Stimulated activated naive CD8-positive, alpha-beta T cell treated with anti-CD3 and anti-CD28 coated beads, Interleukin-15, Interleukin-2, amounts not matched to agents 100 U/mL and 50 U/mL, for 24 hours (primary cell): Measurements from ENCODE around the gene TIAM1.

Experiments used
- ATAC-seq: fragments of 150-1000 bp; cut with Tn5 transposase; one replicate; pipeline ENCODE4 v1.10.0; 2021
- DNase-seq: peaks from one replicate; pipeline ENCODE4 v3.0.0; 2021

TIAM1 gene

GRCh38 chr21:31251686-31252085, 92.4 kb downstream of the TIAM1 start:
- no peak for DNase-seq
- ATAC-seq = no peak

- ATAC-seq (no peak), DNase-seq (no peak)
Measured at GRCh38 chr21:31248598-31248997, 95.5 kb downstream of the TIAM1 start.

GRCh38 chr21:31243611-31244010, 100.5 kb downstream of the TIAM1 start:
- DNase-seq (no peak), ATAC-seq (no peak)

GRCh38 chr21:31236528-31236927, 107.5 kb downstream of the TIAM1 start:
- peak; percentile 84 for ATAC-seq
- DNase-seq = peak; percentile 25

GRCh38 chr21:31235671-31236450, 108.2 kb downstream of the TIAM1 start:
- DNase-seq (peak; percentile 21), ATAC-seq (peak; percentile 80)

- DNase-seq (no peak), ATAC-seq (no peak)
Measured at GRCh38 chr21:31234936-31235335, 109.1 kb downstream of the TIAM1 start.

- ATAC-seq (no peak), DNase-seq (no peak)
Measured at GRCh38 chr21:31233711-31234110, 110.3 kb downstream of the TIAM1 start.

- no peak for ATAC-seq
- no peak for DNase-seq
Measured at GRCh38 chr21:31232344-31232743, 111.7 kb downstream of the TIAM1 start.

GRCh38 chr21:31230937-31231336, 113.1 kb downstream of the TIAM1 start:
- DNase-seq (no peak), ATAC-seq (no peak)

- ATAC-seq (peak; percentile 91), DNase-seq (peak; percentile 13)
Measured at GRCh38 chr21:31228723-31229122, 115.3 kb downstream of the TIAM1 start.

GRCh38 chr21:31225713-31226112, 118.3 kb downstream of the TIAM1 start:
- ATAC-seq = no peak
- DNase-seq = no peak

- DNase-seq = no peak
- no peak for ATAC-seq
Measured at GRCh38 chr21:31222142-31222541, 121.9 kb downstream of the TIAM1 start.

- ATAC-seq = no peak
- DNase-seq = no peak
Measured at GRCh38 chr21:31221043-31221442, 123.0 kb downstream of the TIAM1 start.

GRCh38 chr21:31220575-31220974, 123.5 kb downstream of the TIAM1 start:
- no peak for ATAC-seq

GRCh38 chr21:31218830-31219608, 125.0 kb downstream of the TIAM1 start:
- peak; percentile 63 for ATAC-seq
- peak; percentile 12 for DNase-seq

More at GRCh38 chr21:31220575-31220974, 123.5 kb downstream of the TIAM1 start:
- DNase-seq = no peak

GRCh38 chr21:31216206-31216605, 127.9 kb downstream of the TIAM1 start:
- DNase-seq (no peak), ATAC-seq (no peak)

- no peak for ATAC-seq
- DNase-seq = no peak
Measured at GRCh38 chr21:31213787-31214186, 130.3 kb downstream of the TIAM1 start.

GRCh38 chr21:31211836-31212235, 132.2 kb downstream of the TIAM1 start:
- ATAC-seq (no peak), DNase-seq (no peak)

GRCh38 chr21:31205412-31205811, 138.6 kb downstream of the TIAM1 start:
- DNase-seq (no peak), ATAC-seq (no peak)

GRCh38 chr21:31204801-31205200, 139.3 kb downstream of the TIAM1 start:
- DNase-seq = no peak
- ATAC-seq = no peak

- DNase-seq = no peak
Measured at GRCh38 chr21:31203431-31204054, 140.5 kb downstream of the TIAM1 start.

GRCh38 chr21:31201548-31201947, 142.5 kb downstream of the TIAM1 start:
- ATAC-seq = no peak
- DNase-seq = no peak

More at GRCh38 chr21:31203431-31204054, 140.5 kb downstream of the TIAM1 start:
- ATAC-seq = no peak

GRCh38 chr21:31201144-31201543, 142.9 kb downstream of the TIAM1 start:
- DNase-seq = no peak

More at GRCh38 chr21:31201144-31201543, 142.9 kb downstream of the TIAM1 start:
- ATAC-seq = no peak
